Adrenal gland (tissue), 5 donors: ENCODE data around the gene ADGRE3.

Source experiments
- CTCF ChIP-seq, 6 experiments: fragments of 450-650 bp in 4 of 6; fragments of 200-600 bp in 2 of 6; sonication (generic) in 1 of 6; IDR thresholded peaks; 1 replicate in 5 of 6; 2 replicates in 1 of 6; pipeline versions ENCODE4 v1.5.1 to v1.8.0; 2016 to 2021; ENCODE audit warnings: antibody characterized with exemption in 6 of 6, mild to moderate bottlenecking in 2 of 6, moderate library complexity in 1 of 6
- POLR2A ChIP-seq, 2 donors: fragments of 450-650 bp; IDR thresholded peaks; one replicate each; pipeline ENCODE4 v1.6.1; 2017; ENCODE audit warnings: antibody characterized with exemption in 2 of 2, mild to moderate bottlenecking in 2 of 2, moderate library complexity in 1 of 2
- donor health status: DM: no; HTN: no; CAD: no.

- TF ChIP-seq CTCF (IDR thresholded peaks at IDR 0.05) (no peak), POLR2A (IDR thresholded peaks at IDR 0.05) (no peak)
Observed at GRCh38 chr19:14576363-14576762, 98.3 kb downstream of the ADGRE3 start.
